Omental fat pad (tissue), 4 donors: ENCODE results near the gene ATP6V1G2. TPM values are rescaled to one million over a fixed set of nuclear protein-coding genes. Genes with fewer than 3 reads are reported as not detected.

Experiments used
- ATAC-seq: fragments of 150-250 bp; one replicate; pipeline ENCODE4 v1.9.1; 2016; ENCODE audit warnings: mild to moderate bottlenecking, moderate library complexity; ENCODE audit not compliant: low FRiP score
- DNase-seq: peaks from one replicate; pipeline ENCODE4 v3.0.0-alpha.2; 2019; ENCODE audit warnings: low spot score
- total RNA-seq, 4 donors: library from RNA; depleted of rRNA; stranded (reverse); fragments of >200 nt; gene quantifications; one replicate each; pipeline ENCODE4 v1.1.0, GENCODE V29; 2016
- TF ChIP-seq, protein P1 (sequence below), 3 donors: fragments of 450-650 bp; IDR thresholded peaks; one replicate each; pipeline ENCODE4 v1.5.1; 2016 to 2017; ENCODE audit warnings: antibody characterized with exemption in 3 of 3, mild to moderate bottlenecking in 3 of 3, moderate library complexity in 2 of 3

The ATP6V1G2 gene
- total RNA-seq, 4 donors from 2014 or later: 0.74 to 2.6 (median 2.4) TPM; not detected in 1

GRCh38 chr6:31538805-31539400 lies 7.5 kb downstream of the ATP6V1G2 start:
- TF ChIP-seq, protein P1, sequence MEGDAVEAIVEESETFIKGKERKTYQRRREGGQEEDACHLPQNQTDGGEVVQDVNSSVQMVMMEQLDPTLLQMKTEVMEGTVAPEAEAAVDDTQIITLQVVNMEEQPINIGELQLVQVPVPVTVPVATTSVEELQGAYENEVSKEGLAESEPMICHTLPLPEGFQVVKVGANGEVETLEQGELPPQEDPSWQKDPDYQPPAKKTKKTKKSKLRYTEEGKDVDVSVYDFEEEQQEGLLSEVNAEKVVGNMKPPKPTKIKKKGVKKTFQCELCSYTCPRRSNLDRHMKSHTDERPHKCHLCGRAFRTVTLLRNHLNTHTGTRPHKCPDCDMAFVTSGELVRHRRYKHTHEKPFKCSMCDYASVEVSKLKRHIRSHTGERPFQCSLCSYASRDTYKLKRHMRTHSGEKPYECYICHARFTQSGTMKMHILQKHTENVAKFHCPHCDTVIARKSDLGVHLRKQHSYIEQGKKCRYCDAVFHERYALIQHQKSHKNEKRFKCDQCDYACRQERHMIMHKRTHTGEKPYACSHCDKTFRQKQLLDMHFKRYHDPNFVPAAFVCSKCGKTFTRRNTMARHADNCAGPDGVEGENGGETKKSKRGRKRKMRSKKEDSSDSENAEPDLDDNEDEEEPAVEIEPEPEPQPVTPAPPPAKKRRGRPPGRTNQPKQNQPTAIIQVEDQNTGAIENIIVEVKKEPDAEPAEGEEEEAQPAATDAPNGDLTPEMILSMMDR (IDR thresholded peaks at IDR 0.05): no peak
- ATAC-seq (no peak), DNase-seq (no peak)

GRCh38 chr6:31535538-31536324 lies 10.7 kb downstream of the ATP6V1G2 start:
- TF ChIP-seq, protein P1 (IDR thresholded peaks at IDR 0.05): no peak
- ATAC-seq: no peak
- DNase-seq: no peak

DNA sequence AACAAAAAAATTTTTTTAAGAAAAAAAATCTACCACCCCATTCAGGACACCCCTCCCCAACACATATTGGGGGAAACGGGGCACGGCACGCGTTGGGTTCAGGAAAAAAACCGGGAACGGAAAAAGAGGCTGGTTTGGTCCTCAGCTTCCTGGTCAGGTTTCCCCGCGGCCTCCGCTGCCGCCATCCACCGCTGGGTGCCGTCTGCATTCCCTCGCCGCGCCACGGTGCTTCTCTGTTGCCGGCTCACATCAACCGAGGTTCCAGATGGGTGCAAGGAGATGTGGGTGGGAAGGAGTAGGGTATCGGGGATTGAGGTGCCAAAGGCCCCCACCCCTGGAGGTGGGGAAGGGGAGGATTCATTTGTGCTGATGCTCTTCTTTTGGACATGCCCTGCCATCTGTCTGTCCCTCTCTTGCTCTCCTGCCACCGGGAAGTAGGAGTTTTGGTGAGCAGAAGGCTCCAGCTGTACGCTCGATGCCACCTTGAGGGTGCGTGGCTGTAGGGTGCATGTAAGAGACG lies 11.8 kb downstream of the ATP6V1G2 start:
- ATAC-seq (no peak), DNase-seq (no peak)
- TF ChIP-seq, protein P1 (IDR thresholded peaks at IDR 0.05): no peak

DNA sequence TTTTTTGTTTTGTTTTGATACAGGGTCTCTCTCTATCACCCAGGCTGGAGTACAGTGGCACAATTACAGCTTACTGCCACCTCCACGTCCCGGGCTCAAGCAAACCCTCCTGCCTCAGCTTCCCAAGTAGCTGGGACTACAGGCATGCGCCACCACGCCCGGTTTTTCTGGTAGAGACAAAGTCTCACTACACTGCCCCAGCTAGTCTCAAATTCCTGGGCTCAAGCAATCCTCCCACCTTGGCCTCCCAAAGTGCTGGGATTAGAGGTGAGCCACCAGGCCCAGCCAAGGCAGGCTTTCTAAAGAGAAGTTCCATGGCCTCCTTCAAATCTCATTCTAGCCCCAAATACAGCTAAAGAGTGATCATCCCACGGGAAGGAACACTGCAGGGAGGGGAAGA lies 12.4 kb downstream of the ATP6V1G2 start:
- DNase-seq (no peak), ATAC-seq (no peak)
- TF ChIP-seq, protein P1 (IDR thresholded peaks at IDR 0.05): no peak

DNA sequence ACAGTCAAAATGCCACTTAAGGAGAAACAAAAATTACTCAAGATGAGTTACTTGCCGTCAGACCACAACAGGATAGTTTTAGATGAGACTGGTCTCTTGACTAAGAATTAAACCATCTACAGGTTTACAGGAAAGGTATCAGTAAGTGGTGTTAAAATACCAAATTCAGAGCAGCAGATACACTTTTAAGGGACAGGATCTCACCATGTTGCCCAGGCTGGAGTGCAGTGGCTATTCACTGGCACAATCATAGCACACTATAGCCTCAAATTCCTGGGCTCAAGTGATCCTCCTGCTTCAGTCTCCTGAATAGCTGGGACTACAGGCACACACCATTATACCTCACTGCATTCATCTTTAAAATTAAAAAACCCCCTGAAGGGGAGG lies 13.0 kb downstream of the ATP6V1G2 start:
- ATAC-seq (no peak), DNase-seq (no peak)
- TF ChIP-seq, protein P1 (IDR thresholded peaks at IDR 0.05): no peak

DNA sequence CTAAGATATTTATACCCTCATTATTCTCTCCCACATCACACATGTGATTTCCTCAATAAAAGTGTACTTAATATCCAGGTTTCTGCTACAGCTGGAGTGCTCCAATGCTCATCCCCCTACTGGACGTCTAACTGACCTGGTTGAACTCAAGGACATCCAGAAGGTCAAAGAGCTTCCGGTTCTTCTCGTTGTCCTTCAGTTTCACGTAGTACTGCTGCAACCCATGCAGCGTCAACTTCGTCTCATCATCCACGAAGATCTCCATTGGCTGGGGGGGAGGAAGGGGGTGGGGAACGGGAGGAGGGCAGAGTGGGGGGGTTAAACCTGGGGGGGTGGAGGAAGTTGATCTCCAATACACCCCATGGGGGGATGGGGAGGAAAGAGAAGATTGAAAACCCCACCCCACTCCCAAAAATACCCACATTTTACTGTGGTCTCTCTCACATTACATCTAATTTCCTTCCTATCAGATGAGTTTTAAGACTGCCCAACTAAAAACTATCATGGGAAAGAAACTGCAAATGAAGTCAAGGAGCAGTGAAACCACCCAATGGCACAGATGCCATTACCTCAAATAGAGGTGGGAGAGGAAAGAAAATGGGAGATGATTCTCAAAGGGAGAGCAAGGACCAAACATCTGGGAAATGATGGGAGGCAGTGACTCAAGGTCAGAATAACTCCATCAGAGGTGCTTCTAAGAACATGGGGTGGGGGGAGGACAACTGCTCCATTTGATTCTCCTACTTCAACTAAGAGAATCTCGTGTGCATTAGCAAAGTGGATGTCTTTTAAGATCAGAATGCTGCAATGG lies 13.6 kb downstream of the ATP6V1G2 start:
- TF ChIP-seq, protein P1 (IDR thresholded peaks at IDR 0.05): no peak
- ATAC-seq (no peak), DNase-seq (no peak)
